ENCODE data around the gene EPAS1. TPM values are rescaled to one million over a fixed set of nuclear protein-coding genes. Genes with fewer than 3 reads are reported as not detected.

Gene EPAS1
- total and polyA plus RNA-seq, 2 of the 13 experiments (the other 11 are each of a cell fraction or from before 2014, with no cell fraction given) = 47.1 to 182 TPM

GRCh38 chr2:46416739-46417403, 119.7 kb downstream of the EPAS1 start (continued):
- TF ChIP-seq ATF6 (CRISPR knock-in tag; conservative IDR thresholded peaks at IDR 0.05) (no peak), TAF15 (IDR thresholded peaks at IDR 0.05; ENCODE audit: low read depth, low read length, poor library complexity, severe bottlenecking) (no peak), THAP11 (CRISPR knock-in tag; IDR thresholded peaks at IDR 0.05) (peak; percentile 14; the same call in 1 of the 2 replicates), TFE3 (CRISPR knock-in tag; IDR thresholded peaks at IDR 0.05) (peak; percentile 69; the same call in 1 of the 2 replicates), MYNN (CRISPR knock-in tag; IDR thresholded peaks at IDR 0.05; ENCODE audit: low read depth) (no peak), KLF12 (CRISPR knock-in tag; IDR thresholded peaks at IDR 0.05; ENCODE audit: borderline replicate concordance) (no peak), ZFAT (CRISPR knock-in tag; conservative IDR thresholded peaks at IDR 0.05) (no peak), TARDBP (CRISPR knock-in tag; IDR thresholded peaks at IDR 0.05) (no peak; the same call in 1 of the 2 replicates), SIX4 (CRISPR knock-in tag; IDR thresholded peaks at IDR 0.05) (peak; percentile 72), ZNF614 (CRISPR knock-in tag; IDR thresholded peaks at IDR 0.05; ENCODE audit: borderline replicate concordance) (peak; percentile 23; the same call in 1 of the 2 replicates), MTF1 (CRISPR knock-in tag; IDR thresholded peaks at IDR 0.05) (no peak), NONO (IDR thresholded peaks at IDR 0.05) (no peak), NONO (CRISPR knock-in tag; conservative IDR thresholded peaks at IDR 0.05) (no peak), STAT6 (CRISPR knock-in tag; IDR thresholded peaks at IDR 0.05; ENCODE audit: borderline replicate concordance) (peak; percentile 65; the same call in 1 of the 2 replicates), TFDP2 (CRISPR knock-in tag; IDR thresholded peaks at IDR 0.05) (no peak), TEF (CRISPR knock-in tag; IDR thresholded peaks at IDR 0.05) (no peak), ZNF800 (CRISPR knock-in tag; IDR thresholded peaks at IDR 0.05) (no peak; the same call in 1 of the 2 replicates), ZNF768 (CRISPR knock-in tag; IDR thresholded peaks at IDR 0.05) (no peak; the same call in 1 of the 2 replicates)
